HG03095 (cell line): ENCODE measurements around the gene INPP5D.

Experiments used
- ATAC-seq: cut with Tn5 transposase; IDR thresholded peaks from one replicate; pipeline ENCODE4 v1.9.1; 2021; ENCODE audit warnings: moderate library complexity; ENCODE audit not compliant: unreplicated experiment

INPP5D gene

GRCh38 chr2:233075141-233075965, 15.2 kb downstream of the INPP5D start:
- ATAC-seq = peak; percentile 26

GRCh38 chr2:233075966-233076339, 15.8 kb downstream of the INPP5D start:
- ATAC-seq = peak; percentile 50

GRCh38 chr2:233076749-233077148, 16.6 kb downstream of the INPP5D start:
- no peak for ATAC-seq

- peak; percentile 28 for ATAC-seq
Measured at GRCh38 chr2:233079473-233079877, 19.3 kb downstream of the INPP5D start.

- no peak for ATAC-seq
Measured at GRCh38 chr2:233079953-233080835, 20.1 kb downstream of the INPP5D start.

- no peak for ATAC-seq
Measured at GRCh38 chr2:233080836-233081229, 20.7 kb downstream of the INPP5D start.

GRCh38 chr2:233081232-233081730, 21.1 kb downstream of the INPP5D start:
- no peak for ATAC-seq

- ATAC-seq = no peak
Measured at GRCh38 chr2:233081731-233082221, 21.6 kb downstream of the INPP5D start.

GRCh38 chr2:233082222-233082930, 22.2 kb downstream of the INPP5D start:
- ATAC-seq = peak; percentile 31

GRCh38 chr2:233082931-233083755, 23.0 kb downstream of the INPP5D start:
- ATAC-seq = no peak

- no peak for ATAC-seq
Measured at GRCh38 chr2:233083782-233084181, 23.6 kb downstream of the INPP5D start.

- no peak for ATAC-seq
Measured at GRCh38 chr2:233084488-233084887, 24.3 kb downstream of the INPP5D start.

- ATAC-seq = no peak
Measured at GRCh38 chr2:233085037-233085838, 25.1 kb downstream of the INPP5D start.

- no peak for ATAC-seq
Measured at GRCh38 chr2:233085839-233086150, 25.7 kb downstream of the INPP5D start.

- ATAC-seq = no peak
Measured at GRCh38 chr2:233087713-233088112, 27.6 kb downstream of the INPP5D start.

- no peak for ATAC-seq
Measured at GRCh38 chr2:233088972-233089345, 28.8 kb downstream of the INPP5D start.

- no peak for ATAC-seq
Measured at GRCh38 chr2:233089851-233090250, 29.7 kb downstream of the INPP5D start.

- no peak for ATAC-seq
Measured at GRCh38 chr2:233090879-233091278, 30.7 kb downstream of the INPP5D start.

GRCh38 chr2:233091595-233092375, 31.6 kb downstream of the INPP5D start:
- no peak for ATAC-seq
